Calu3 (cell line): ENCODE measurements around the gene NPM3. TPM values are rescaled to one million over a fixed set of nuclear protein-coding genes. Genes with fewer than 3 reads are reported as not detected.

Experiments used
- BruUV-seq: library from RNA; stranded (reverse); fragments of 400-500 nt; replicated peaks from 2 replicates; lab custom pipeline; 2021; lab: Mats Ljungman, UMichigan
- CTCF ChIA-PET: fragments of 300-600 bp; sonication (Branson Sonifier 250); formaldehyde crosslinking; loops from one replicate; lab custom pipeline; 2022; ENCODE audit warnings: antibody characterized with exemption; lab: Charles Lee
- DNase-seq: peaks from one replicate; pipeline ENCODE4 v3.0.0; 2022
- H3K27ac Mint-ChIP-seq: one replicate; pipeline ENCODE4 v1.8.0; 2022; ENCODE audit warnings: mixed read lengths; ENCODE audit not compliant: unreplicated experiment
- H3K27me3 Mint-ChIP-seq: one replicate; pipeline ENCODE4 v1.8.0; 2022; ENCODE audit warnings: mixed read lengths; ENCODE audit not compliant: unreplicated experiment
- H3K36me3 Mint-ChIP-seq: one replicate; pipeline ENCODE4 v1.8.0; 2022; ENCODE audit warnings: mild to moderate bottlenecking, moderate library complexity, mixed read lengths; ENCODE audit not compliant: insufficient read depth, unreplicated experiment
- H3K4me1 Mint-ChIP-seq: one replicate; pipeline ENCODE4 v1.8.0; 2022; ENCODE audit warnings: mild to moderate bottlenecking, low read depth, mixed read lengths; ENCODE audit not compliant: unreplicated experiment
- H3K4me3 Mint-ChIP-seq: one replicate; pipeline ENCODE4 v1.8.0; 2022; ENCODE audit warnings: mild to moderate bottlenecking, low read depth, moderate library complexity, mixed read lengths; ENCODE audit not compliant: unreplicated experiment
- H3K9me3 Mint-ChIP-seq: one replicate; pipeline ENCODE4 v1.8.0; 2022; ENCODE audit warnings: low read depth, mixed read lengths; ENCODE audit not compliant: unreplicated experiment
- intact Hi-C: fragments of 100-400 bp; cut with micrococcal nuclease; formaldehyde crosslinking; loops from one replicate; pipeline ENCODE4 v1.10.0; 2022; ENCODE audit not compliant: unreplicated experiment
- total RNA-seq: library from RNA; stranded (reverse); gene quantifications from 2 replicates; pipeline ENCODE4 v1.2.3, GENCODE V29; 2022
- TF ChIP-seq, protein P1 (sequence below): fragments of 200-600 bp; IDR thresholded peaks from one replicate; pipeline ENCODE4 v1.8.0; 2022; ENCODE audit warnings: antibody characterized with exemption; ENCODE audit not compliant: unreplicated experiment

The NPM3 gene
- total RNA-seq, 1 experiment from 2014 or later, result 51.5 TPM

DNA sequence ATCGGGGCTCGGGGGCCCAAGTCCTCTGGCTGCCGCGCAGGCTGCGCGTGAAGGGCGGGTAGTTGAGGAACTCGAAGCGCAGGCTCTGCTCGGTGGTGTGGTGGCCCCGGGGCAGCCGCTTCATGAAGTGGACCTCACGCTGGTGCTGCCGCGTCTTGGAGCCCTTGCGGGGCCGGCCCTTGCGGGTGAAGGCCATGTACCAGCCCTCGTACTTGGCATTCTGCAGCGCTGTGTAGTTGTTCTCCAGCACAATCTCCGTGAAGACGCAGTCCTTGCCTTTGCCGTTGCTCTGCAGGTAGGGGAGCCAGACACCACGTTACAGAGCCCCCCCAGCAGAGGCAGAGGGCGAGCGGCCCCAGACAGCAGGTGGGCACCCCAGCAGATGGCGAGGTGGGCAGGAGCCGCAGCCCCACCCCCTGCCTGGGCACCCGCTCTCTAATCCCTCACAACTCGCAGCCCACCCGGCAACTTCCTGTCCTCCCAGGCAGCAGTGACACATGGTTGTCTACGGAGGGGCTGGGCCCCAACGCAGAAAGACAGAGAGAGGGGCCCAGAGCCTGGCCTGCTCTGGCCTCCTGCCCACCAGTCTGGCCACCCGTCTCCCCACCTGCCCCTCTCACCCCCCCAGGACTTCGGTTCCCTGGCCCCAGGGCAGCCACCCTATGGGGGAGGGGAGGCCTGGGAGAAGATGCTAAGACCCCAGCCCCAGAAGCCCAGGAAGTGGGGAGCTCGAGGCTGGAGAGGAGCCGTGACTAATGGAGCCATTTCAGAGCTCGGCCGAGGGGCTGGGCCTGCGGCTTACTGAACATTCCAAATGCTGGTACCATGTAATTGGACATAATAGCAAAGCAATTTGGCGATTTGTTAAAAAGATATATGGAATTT lies 12.7 kb downstream of the NPM3 start:
- CTCF ChIA-PET, result interaction anchor here (2.7 kb wide), 1 partner anchor 168 kb away, joined by 7 read pairs; no protein-coding TSS in a partner anchor
- H3K27me3 Mint-ChIP-seq, result peaks cover 74% of the 10 kb centered on the region
- H3K4me3 Mint-ChIP-seq, result no peak overlapping the region
- TF ChIP-seq, protein P1, sequence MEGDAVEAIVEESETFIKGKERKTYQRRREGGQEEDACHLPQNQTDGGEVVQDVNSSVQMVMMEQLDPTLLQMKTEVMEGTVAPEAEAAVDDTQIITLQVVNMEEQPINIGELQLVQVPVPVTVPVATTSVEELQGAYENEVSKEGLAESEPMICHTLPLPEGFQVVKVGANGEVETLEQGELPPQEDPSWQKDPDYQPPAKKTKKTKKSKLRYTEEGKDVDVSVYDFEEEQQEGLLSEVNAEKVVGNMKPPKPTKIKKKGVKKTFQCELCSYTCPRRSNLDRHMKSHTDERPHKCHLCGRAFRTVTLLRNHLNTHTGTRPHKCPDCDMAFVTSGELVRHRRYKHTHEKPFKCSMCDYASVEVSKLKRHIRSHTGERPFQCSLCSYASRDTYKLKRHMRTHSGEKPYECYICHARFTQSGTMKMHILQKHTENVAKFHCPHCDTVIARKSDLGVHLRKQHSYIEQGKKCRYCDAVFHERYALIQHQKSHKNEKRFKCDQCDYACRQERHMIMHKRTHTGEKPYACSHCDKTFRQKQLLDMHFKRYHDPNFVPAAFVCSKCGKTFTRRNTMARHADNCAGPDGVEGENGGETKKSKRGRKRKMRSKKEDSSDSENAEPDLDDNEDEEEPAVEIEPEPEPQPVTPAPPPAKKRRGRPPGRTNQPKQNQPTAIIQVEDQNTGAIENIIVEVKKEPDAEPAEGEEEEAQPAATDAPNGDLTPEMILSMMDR, result no peak
- DNase-seq, result no peak
- intact Hi-C loops, result no loop called here
- H3K4me1 Mint-ChIP-seq, result no peaks in the 10 kb centered on the region
- H3K9me3 Mint-ChIP-seq, result no peaks in the 10 kb centered on the region
- H3K36me3 Mint-ChIP-seq, result peaks cover 3% of the 10 kb centered on the region
- no peak overlapping the region for H3K27ac Mint-ChIP-seq
- no TSS peak for BruUV-seq

DNA sequence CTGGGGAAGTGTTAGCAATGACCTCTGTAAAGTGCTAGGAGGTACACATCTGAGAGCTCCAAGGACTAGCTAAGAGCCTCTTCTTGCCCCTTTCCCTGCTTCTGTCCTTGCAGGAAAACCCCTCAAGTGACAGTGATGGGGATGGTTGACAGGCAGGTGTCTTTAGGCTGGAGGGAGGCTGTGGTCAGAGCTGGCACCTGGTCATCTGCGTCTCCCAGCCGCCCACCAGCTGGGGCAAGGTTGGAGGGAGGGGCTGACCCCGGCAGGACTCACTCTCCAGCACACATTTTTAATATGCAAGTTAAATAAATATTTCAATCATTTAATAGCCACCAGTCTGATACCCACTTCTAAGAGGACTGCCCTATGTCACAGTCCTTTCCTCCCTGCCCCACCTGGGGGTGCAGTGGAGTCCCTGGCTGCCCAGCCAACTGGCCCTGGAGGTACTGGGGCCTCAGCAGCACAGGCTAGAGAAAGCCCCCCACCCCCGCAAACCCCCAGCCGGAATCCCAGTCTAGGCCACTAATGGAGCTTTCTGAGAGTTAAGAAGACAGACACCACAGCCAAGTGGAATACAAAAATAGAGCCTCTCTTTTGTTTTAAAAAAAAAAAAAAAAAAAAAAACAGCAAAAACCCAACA lies 13.6 kb downstream of the NPM3 start:
- intact Hi-C loops, result no loop called here
- no peak for DNase-seq
- CTCF ChIA-PET, result interaction anchor here (0.6 kb wide), 1 partner anchor 11 kb away, joined by 4 read pairs; no protein-coding TSS in a partner anchor
- no peak overlapping the region for H3K4me3 Mint-ChIP-seq
- H3K4me1 Mint-ChIP-seq, result no peaks in the 10 kb centered on the region
- H3K9me3 Mint-ChIP-seq, result no peaks in the 10 kb centered on the region
- peaks cover 79% of the 10 kb centered on the region for H3K27me3 Mint-ChIP-seq
- no peak overlapping the region for H3K27ac Mint-ChIP-seq
- BruUV-seq, result no TSS peak
- TF ChIP-seq, protein P1, result no peak
- H3K36me3 Mint-ChIP-seq, result peaks cover 3% of the 10 kb centered on the region

DNA sequence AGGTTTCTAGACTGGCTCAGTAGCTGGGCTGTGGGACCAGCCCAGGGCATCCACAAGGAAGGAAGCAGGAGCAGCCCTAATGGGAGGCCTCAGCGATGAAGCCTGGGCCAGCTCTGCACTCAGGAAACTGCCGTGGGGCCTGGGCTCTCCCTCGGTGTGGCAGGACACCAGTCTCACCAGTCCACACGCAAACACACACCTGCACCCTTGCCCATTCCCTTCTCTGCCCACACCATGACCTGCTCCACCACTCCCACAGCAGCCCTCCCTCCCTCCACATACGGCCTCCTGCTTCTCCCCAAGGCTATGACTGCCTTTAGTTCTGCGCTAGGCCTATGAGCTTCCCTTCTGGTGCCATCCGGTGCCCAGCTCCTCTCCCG lies 14.5 kb downstream of the NPM3 start:
- no peak overlapping the region for H3K4me3 Mint-ChIP-seq
- intact Hi-C loops, result no loop called here
- no TSS peak for BruUV-seq
- peaks cover 79% of the 10 kb centered on the region for H3K27me3 Mint-ChIP-seq
- DNase-seq, result no peak
- TF ChIP-seq, protein P1, result no peak
- H3K9me3 Mint-ChIP-seq, result no peaks in the 10 kb centered on the region
- H3K36me3 Mint-ChIP-seq, result no peaks in the 10 kb centered on the region
- H3K27ac Mint-ChIP-seq, result no peak overlapping the region
- CTCF ChIA-PET, result no interaction called here
- H3K4me1 Mint-ChIP-seq, result no peaks in the 10 kb centered on the region

DNA sequence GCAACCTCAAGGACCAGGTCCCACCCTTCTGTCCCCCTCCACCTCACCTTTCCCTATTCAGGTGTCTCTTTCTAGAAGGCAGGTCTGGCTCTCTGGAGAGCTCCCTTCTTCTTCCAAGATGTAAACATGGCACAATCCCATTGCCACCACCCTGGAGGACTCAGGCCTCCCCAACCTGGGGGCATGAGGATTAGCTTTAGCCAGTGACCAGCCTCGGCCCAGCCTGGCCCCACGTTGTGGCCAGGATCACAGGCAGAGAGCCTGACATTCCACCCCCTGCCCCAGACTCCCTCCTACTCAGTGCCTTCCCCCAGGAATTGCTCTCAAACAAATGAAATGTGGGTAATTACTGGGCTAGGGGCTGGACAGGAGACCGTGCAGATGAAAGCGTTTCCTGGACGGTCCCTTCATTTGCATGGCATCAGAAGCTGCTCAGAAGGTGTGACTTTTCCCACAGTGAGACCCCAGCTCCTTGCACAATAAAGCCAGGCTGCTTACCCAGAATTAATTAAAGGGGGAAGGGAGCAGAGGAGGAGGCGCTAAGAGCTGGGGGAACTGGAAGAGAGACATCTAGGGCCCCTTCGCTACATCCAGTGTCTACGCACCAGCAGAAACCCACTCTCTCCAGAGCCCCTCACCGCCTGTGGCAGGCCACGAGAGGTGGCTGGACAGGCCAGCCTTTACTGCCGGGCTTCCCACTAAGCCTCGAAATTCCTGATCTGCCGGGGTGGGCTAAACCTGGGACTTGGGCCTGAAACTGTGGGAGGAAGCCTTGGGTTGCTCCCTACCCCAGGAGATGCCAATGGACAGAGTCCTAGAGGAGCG lies 15.1 kb downstream of the NPM3 start:
- CTCF ChIA-PET, result interaction anchor here (0.6 kb wide), 2 partner anchors 38 to 69 kb away, joined by 3 to 5 read pairs; no protein-coding TSS in a partner anchor
- Mint-ChIP-seq H3K4me3 (no peak overlapping the region), H3K27ac (no peak overlapping the region), H3K27me3 (peaks cover 78% of the 10 kb centered on the region), H3K9me3 (no peaks in the 10 kb centered on the region), H3K36me3 (no peaks in the 10 kb centered on the region), H3K4me1 (no peaks in the 10 kb centered on the region)
- DNase-seq, result no peak
- BruUV-seq, result no TSS peak
- intact Hi-C loops, result no loop called here
- TF ChIP-seq, protein P1, result no peak
